HepG2 (cell line): ENCODE results near the gene SMARCB1.

ENCODE experiments used
- ATF2 ChIP-seq: sonication (generic); formaldehyde crosslinking; IDR thresholded peaks from 2 replicates; pipeline ENCODE4 v1.4.0; 2020; ENCODE audit warnings: missing genetic modification reagents
- ATF3 ChIP-seq: sonication (generic); formaldehyde crosslinking; IDR thresholded peaks from 2 replicates; pipeline ENCODE4 v1.4.0; 2020; ENCODE audit warnings: missing genetic modification reagents
- CENPX ChIP-seq: sonication (generic); formaldehyde crosslinking; IDR thresholded peaks from 2 replicates; pipeline ENCODE4 v1.9.0; 2021; ENCODE audit warnings: mild to moderate bottlenecking, missing genetic modification reagents, moderate library complexity
- EZH2 ChIP-seq: conservative IDR thresholded peaks from 2 replicates; pipeline ENCODE4 v1.6.1; 2012; ENCODE audit warnings: mild to moderate bottlenecking, low read depth, low read length, moderate library complexity
- HINFP ChIP-seq: sonication (generic); formaldehyde crosslinking; IDR thresholded peaks from 2 replicates; pipeline ENCODE4 v1.4.0; 2020; ENCODE audit warnings: low read depth, mild to moderate bottlenecking, missing genetic modification reagents
- NCOA5 ChIP-seq: sonication (generic); formaldehyde crosslinking; IDR thresholded peaks from 2 replicates; pipeline ENCODE4 v1.4.0; 2020; ENCODE audit warnings: missing genetic modification reagents
- RXRA ChIP-seq: sonication (generic); formaldehyde crosslinking; IDR thresholded peaks from 2 replicates; pipeline ENCODE4 v1.5.1; 2020; ENCODE audit warnings: missing genetic modification reagents
- SMC3 ChIP-seq: IDR thresholded peaks from 2 replicates; pipeline ENCODE4 v1.6.1; 2011; ENCODE audit warnings: low read length, improper control_type of control experiment
- TP53 ChIP-seq: sonication (generic); formaldehyde crosslinking; conservative IDR thresholded peaks from 2 replicates; pipeline ENCODE4 v1.4.0; 2020; ENCODE audit warnings: missing genetic modification reagents
- USF2 ChIP-seq, 2 experiments: sonication (generic) in 1 of 2; formaldehyde crosslinking in 1 of 2; IDR thresholded peaks; 2 replicates each; pipeline versions ENCODE4 v1.5.1 to v1.6.1; 2011 to 2020; ENCODE audit warnings: borderline replicate concordance in 1 of 2, low read depth in 1 of 2, low read length in 1 of 2, mild to moderate bottlenecking in 1 of 2, missing genetic modification reagents in 1 of 2, moderate library complexity in 1 of 2
- YY1 ChIP-seq: IDR thresholded peaks from 2 replicates; pipeline ENCODE4 v1.6.1; 2011; ENCODE audit warnings: low read length, low read depth, moderate library complexity, mild to moderate bottlenecking; ENCODE audit not compliant: insufficient read depth, insufficient replicate concordance
- ZBTB1 ChIP-seq: sonication (generic); formaldehyde crosslinking; IDR thresholded peaks from 2 replicates; pipeline ENCODE4 v1.4.0; 2020; ENCODE audit warnings: missing genetic modification reagents, borderline replicate concordance
- ZFAT ChIP-seq: sonication (generic); formaldehyde crosslinking; conservative IDR thresholded peaks from 2 replicates; pipeline ENCODE4 v1.8.1; 2023; ENCODE audit warnings: missing genetic modification reagents, inconsistent platforms
- ZNF124 ChIP-seq: sonication (generic); formaldehyde crosslinking; IDR thresholded peaks from 2 replicates; pipeline ENCODE4 v1.4.0; 2020; ENCODE audit warnings: missing genetic modification reagents

GRCh38 chr22:23773483-23774113 lies 13.2 kb upstream of the SMARCB1 start:
- TF ChIP-seq NCOA5 (CRISPR knock-in tag) = no peak
- TF ChIP-seq TP53 (CRISPR knock-in tag) = no peak
- TF ChIP-seq ATF2 (CRISPR knock-in tag) = no peak
- no peak for TF ChIP-seq EZH2
- no peak for TF ChIP-seq HINFP (CRISPR knock-in tag)
- no peak for TF ChIP-seq USF2 (IDR thresholded peaks at IDR 0.05; ENCODE audit: low read depth, low read length)
- TF ChIP-seq USF2 (CRISPR knock-in tag; IDR thresholded peaks at IDR 0.05; ENCODE audit: borderline replicate concordance) = no peak
- no peak for TF ChIP-seq ZNF124 (CRISPR knock-in tag)
- TF ChIP-seq ATF3 (CRISPR knock-in tag) = no peak
- TF ChIP-seq CENPX (CRISPR knock-in tag) = no peak
- no peak for TF ChIP-seq ZBTB1
- no peak for TF ChIP-seq YY1
- no peak for TF ChIP-seq RXRA (CRISPR knock-in tag)
- no peak for TF ChIP-seq SMC3
- no peak for TF ChIP-seq ZFAT (CRISPR knock-in tag)
